GM23338 (cell line): ENCODE results near the gene SIL1. TPM values are rescaled to one million over a fixed set of nuclear protein-coding genes. Genes with fewer than 3 reads are reported as not detected.

ENCODE experiments used
- ATAC-seq: fragments of 200-7000 bp; cut with Tn5 transposase; 3 replicates; pipeline ENCODE4 v1.9.1; 2020
- DNase-seq: peaks from one replicate; pipeline ENCODE4 v3.0.0-alpha.2; 2015; ENCODE audit warnings: low spot score
- H2AFZ ChIP-seq: fragments of 200-600 bp; sonication (generic); 2 replicates; pipeline ENCODE4 v1.8.0; 2016; ENCODE audit warnings: antibody characterized with exemption, mild to moderate bottlenecking, moderate library complexity
- H3F3A ChIP-seq: fragments of 200-600 bp; sonication (generic); replicated peaks from 2 replicates; pipeline ENCODE4 v1.8.0; 2017; ENCODE audit warnings: antibody characterized with exemption, mixed run types, low read depth
- H3K27ac ChIP-seq: fragments of 200-600 bp; sonication (generic); 2 replicates; pipeline ENCODE4 v1.6.1; 2016; ENCODE audit warnings: low read depth
- H3K27me3 ChIP-seq: fragments of 200-600 bp; sonication (generic); 2 replicates; pipeline ENCODE4 v1.8.0; 2016; ENCODE audit warnings: mild to moderate bottlenecking, mixed run types, moderate library complexity; ENCODE audit not compliant: insufficient read depth
- H3K36me3 ChIP-seq: fragments of 200-600 bp; sonication (generic); 2 replicates; pipeline ENCODE4 v1.8.0; 2016; ENCODE audit warnings: mild to moderate bottlenecking; ENCODE audit not compliant: insufficient read depth
- H3K4me1 ChIP-seq: fragments of 200-600 bp; sonication (generic); 2 replicates; pipeline ENCODE4 v1.8.0; 2016; ENCODE audit warnings: mild to moderate bottlenecking, moderate library complexity; ENCODE audit not compliant: insufficient read depth
- H3K4me2 ChIP-seq: fragments of 200-600 bp; sonication (generic); 2 replicates; pipeline ENCODE4 v1.7.1; 2017; ENCODE audit warnings: mixed run types
- H3K4me3 ChIP-seq: fragments of 200-600 bp; sonication (generic); 2 replicates; pipeline ENCODE4 v1.6.1; 2016; ENCODE audit warnings: mixed run types
- H3K79me2 ChIP-seq: fragments of 200-600 bp; sonication (generic); replicated peaks from 2 replicates; pipeline ENCODE4 v1.8.0; 2017; ENCODE audit warnings: mild to moderate bottlenecking; ENCODE audit not compliant: insufficient read depth
- H3K9me2 ChIP-seq: fragments of 200-600 bp; sonication (generic); 2 replicates; pipeline ENCODE4 v1.8.0; 2017; ENCODE audit not compliant: insufficient read depth
- H4K20me1 ChIP-seq: fragments of 200-600 bp; sonication (generic); replicated peaks from 2 replicates; pipeline ENCODE4 v1.8.0; 2017; ENCODE audit warnings: mild to moderate bottlenecking; ENCODE audit not compliant: insufficient read depth
- H3K27ac Mint-ChIP-seq: 2 replicates; pipeline ENCODE4 v1.8.0; 2020; ENCODE audit warnings: inconsistent platforms, mild to moderate bottlenecking, moderate library complexity, mixed read lengths
- H3K27me3 Mint-ChIP-seq: 3 replicates; pipeline ENCODE4 v1.8.0; 2022; ENCODE audit warnings: low read depth, mild to moderate bottlenecking, moderate library complexity, mixed read lengths, inconsistent platforms; ENCODE audit not compliant: insufficient read depth, poor library complexity
- H3K36me3 Mint-ChIP-seq: 3 replicates; pipeline ENCODE4 v1.8.0; 2021; ENCODE audit warnings: low read depth, mild to moderate bottlenecking, inconsistent platforms, moderate library complexity, mixed read lengths
- H3K4me1 Mint-ChIP-seq: 3 replicates; pipeline ENCODE4 v1.8.0; 2020; ENCODE audit warnings: mild to moderate bottlenecking, inconsistent platforms, mixed read lengths
- H3K4me3 Mint-ChIP-seq: 3 replicates; pipeline ENCODE4 v1.8.0; 2021; ENCODE audit warnings: moderate library complexity, mild to moderate bottlenecking, inconsistent platforms, mixed read lengths
- H3K9me3 Mint-ChIP-seq: 3 replicates; pipeline ENCODE4 v1.8.0; 2020; ENCODE audit warnings: moderate library complexity, mild to moderate bottlenecking, inconsistent platforms, mixed read lengths
- CREB1 ChIP-seq: fragments of 250-450 bp; sonication (Bioruptor Pico); IDR thresholded peaks from 2 replicates; pipeline ENCODE4 v1.5.0; 2020; ENCODE audit warnings: low read depth, mild to moderate bottlenecking, moderate library complexity
- NANOG ChIP-seq: IDR thresholded peaks from 2 replicates; pipeline ENCODE4 v1.6.1; 2016; ENCODE audit warnings: antibody characterized with exemption, borderline replicate concordance
- POLR2AphosphoS5 ChIP-seq: IDR thresholded peaks from 2 replicates; pipeline ENCODE4 v1.6.1; 2016; ENCODE audit warnings: antibody characterized with exemption, low read depth
- STAT1 ChIP-seq: IDR thresholded peaks from one replicate; pipeline ENCODE4 v1.6.1; 2016; ENCODE audit warnings: antibody characterized with exemption; ENCODE audit not compliant: unreplicated experiment
- ZNF114 ChIP-seq: fragments of 250-450 bp; sonication (Bioruptor Pico); IDR thresholded peaks from 2 replicates; pipeline ENCODE4 v1.5.0; 2020; ENCODE audit warnings: mild to moderate bottlenecking, moderate library complexity
- ZNF331 ChIP-seq: fragments of 250-450 bp; sonication (Bioruptor Pico); IDR thresholded peaks from 2 replicates; pipeline ENCODE4 v1.5.0; 2020; ENCODE audit warnings: low read depth, mild to moderate bottlenecking, moderate library complexity
- polyA plus RNA-seq: library from polyadenylated mRNA; unstranded; fragments of >200 nt; fragmentation: Nextera tagmentation; extraction: Ambion mirVana; gene quantifications from 2 replicates; pipeline ENCODE4 v1.2.1, GENCODE V29; 2016
- total RNA-seq: library from RNA; depleted of rRNA; stranded (reverse); fragments of >200 nt; shearing (Covaris generic); gene quantifications from 2 replicates; pipeline ENCODE4 v1.2.3, GENCODE V29; 2014
- TF ChIP-seq, protein P1 (sequence below): IDR thresholded peaks from one replicate; pipeline ENCODE4 v1.6.1; 2018; ENCODE audit warnings: antibody characterized with exemption; ENCODE audit not compliant: unreplicated experiment
- TF ChIP-seq, protein P2 (sequence below), 2 experiments: fragments of 200-600 bp in 1 of 2; sonication (generic) in 1 of 2; conservative IDR thresholded peaks; 2 replicates each; pipeline versions ENCODE4 v1.5.1 to v1.6.1; 2016 to 2017; ENCODE audit warnings: antibody characterized with exemption in 2 of 2, low read depth in 2 of 2, mild to moderate bottlenecking in 2 of 2, moderate library complexity in 1 of 2
- TF ChIP-seq, protein P3 (sequence below): IDR thresholded peaks from 2 replicates; pipeline ENCODE4 v1.6.1; 2016; ENCODE audit warnings: antibody characterized with exemption
- TF ChIP-seq, protein P4 (sequence below): fragments of 250-450 bp; sonication (Bioruptor Pico); IDR thresholded peaks from 2 replicates; pipeline ENCODE4 v1.5.0; 2020; ENCODE audit warnings: mild to moderate bottlenecking, moderate library complexity

The SIL1 gene
- total and polyA plus RNA-seq, 2 experiments from 2014 or later = 5.5 to 5.9 TPM

DNA sequence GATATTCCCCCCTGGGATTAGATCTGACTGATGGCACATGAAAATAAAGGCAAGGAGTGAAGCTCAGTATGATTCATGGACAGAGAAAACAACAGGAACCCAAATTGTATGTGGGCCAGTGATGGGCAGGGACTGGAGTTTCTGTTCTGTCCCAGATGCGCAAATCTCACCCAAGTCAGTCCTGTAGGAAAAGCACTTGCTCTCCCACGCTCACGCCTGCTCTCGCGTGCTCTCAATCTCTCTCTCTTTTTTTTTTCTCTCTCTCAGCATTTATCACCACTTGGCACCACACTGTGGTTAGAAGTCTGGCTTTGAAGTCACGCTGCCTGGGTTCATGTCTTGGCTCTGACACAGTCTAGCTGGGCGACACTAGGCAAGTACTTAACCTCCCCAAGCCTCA lies 216.6 kb downstream of the SIL1 start (continued):
- TF ChIP-seq, protein P1, sequence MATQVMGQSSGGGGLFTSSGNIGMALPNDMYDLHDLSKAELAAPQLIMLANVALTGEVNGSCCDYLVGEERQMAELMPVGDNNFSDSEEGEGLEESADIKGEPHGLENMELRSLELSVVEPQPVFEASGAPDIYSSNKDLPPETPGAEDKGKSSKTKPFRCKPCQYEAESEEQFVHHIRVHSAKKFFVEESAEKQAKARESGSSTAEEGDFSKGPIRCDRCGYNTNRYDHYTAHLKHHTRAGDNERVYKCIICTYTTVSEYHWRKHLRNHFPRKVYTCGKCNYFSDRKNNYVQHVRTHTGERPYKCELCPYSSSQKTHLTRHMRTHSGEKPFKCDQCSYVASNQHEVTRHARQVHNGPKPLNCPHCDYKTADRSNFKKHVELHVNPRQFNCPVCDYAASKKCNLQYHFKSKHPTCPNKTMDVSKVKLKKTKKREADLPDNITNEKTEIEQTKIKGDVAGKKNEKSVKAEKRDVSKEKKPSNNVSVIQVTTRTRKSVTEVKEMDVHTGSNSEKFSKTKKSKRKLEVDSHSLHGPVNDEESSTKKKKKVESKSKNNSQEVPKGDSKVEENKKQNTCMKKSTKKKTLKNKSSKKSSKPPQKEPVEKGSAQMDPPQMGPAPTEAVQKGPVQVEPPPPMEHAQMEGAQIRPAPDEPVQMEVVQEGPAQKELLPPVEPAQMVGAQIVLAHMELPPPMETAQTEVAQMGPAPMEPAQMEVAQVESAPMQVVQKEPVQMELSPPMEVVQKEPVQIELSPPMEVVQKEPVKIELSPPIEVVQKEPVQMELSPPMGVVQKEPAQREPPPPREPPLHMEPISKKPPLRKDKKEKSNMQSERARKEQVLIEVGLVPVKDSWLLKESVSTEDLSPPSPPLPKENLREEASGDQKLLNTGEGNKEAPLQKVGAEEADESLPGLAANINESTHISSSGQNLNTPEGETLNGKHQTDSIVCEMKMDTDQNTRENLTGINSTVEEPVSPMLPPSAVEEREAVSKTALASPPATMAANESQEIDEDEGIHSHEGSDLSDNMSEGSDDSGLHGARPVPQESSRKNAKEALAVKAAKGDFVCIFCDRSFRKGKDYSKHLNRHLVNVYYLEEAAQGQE = no peak
- TF ChIP-seq, protein P2, sequence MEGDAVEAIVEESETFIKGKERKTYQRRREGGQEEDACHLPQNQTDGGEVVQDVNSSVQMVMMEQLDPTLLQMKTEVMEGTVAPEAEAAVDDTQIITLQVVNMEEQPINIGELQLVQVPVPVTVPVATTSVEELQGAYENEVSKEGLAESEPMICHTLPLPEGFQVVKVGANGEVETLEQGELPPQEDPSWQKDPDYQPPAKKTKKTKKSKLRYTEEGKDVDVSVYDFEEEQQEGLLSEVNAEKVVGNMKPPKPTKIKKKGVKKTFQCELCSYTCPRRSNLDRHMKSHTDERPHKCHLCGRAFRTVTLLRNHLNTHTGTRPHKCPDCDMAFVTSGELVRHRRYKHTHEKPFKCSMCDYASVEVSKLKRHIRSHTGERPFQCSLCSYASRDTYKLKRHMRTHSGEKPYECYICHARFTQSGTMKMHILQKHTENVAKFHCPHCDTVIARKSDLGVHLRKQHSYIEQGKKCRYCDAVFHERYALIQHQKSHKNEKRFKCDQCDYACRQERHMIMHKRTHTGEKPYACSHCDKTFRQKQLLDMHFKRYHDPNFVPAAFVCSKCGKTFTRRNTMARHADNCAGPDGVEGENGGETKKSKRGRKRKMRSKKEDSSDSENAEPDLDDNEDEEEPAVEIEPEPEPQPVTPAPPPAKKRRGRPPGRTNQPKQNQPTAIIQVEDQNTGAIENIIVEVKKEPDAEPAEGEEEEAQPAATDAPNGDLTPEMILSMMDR (conservative IDR thresholded peaks at IDR 0.05; ENCODE audit: low read depth in 2 of 2) = no peak
- no peak for TF ChIP-seq ZNF114

DNA sequence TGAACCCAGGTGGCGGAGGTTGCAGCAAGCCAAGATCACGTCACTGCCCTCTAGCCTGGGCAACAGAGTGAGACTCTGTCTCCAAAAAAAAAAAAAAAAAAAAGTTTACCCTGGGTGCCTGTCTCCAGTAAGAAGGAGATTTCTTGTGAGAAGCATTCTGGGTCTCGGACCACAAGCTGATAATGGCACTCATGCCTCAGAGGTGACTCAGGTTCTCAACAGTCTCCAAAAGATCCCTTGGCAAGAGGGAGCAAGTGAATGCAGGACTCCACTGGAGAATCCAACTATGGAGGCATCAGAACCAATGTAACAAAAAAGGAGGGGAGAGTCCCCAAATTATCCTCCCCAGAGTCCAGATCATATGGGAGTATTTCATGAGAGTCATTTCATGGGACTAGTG lies 217.0 kb downstream of the SIL1 start:
- DNase-seq = no peak
- H3K4me2 ChIP-seq = no peak overlapping the region
- no peak overlapping the region for H3K27ac ChIP-seq
- TF ChIP-seq NANOG (no peak), ZNF331 (CRISPR knock-in tag) (no peak), POLR2AphosphoS5 (no peak), ZNF114 (no peak), STAT1 (no peak), CREB1 (CRISPR knock-in tag) (no peak)
- TF ChIP-seq, protein P3, sequence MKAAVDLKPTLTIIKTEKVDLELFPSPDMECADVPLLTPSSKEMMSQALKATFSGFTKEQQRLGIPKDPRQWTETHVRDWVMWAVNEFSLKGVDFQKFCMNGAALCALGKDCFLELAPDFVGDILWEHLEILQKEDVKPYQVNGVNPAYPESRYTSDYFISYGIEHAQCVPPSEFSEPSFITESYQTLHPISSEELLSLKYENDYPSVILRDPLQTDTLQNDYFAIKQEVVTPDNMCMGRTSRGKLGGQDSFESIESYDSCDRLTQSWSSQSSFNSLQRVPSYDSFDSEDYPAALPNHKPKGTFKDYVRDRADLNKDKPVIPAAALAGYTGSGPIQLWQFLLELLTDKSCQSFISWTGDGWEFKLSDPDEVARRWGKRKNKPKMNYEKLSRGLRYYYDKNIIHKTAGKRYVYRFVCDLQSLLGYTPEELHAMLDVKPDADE = no peak
- TF ChIP-seq, protein P2 (conservative IDR thresholded peaks at IDR 0.05; ENCODE audit: low read depth in 2 of 2) = no peak
- TF ChIP-seq, protein P4, sequence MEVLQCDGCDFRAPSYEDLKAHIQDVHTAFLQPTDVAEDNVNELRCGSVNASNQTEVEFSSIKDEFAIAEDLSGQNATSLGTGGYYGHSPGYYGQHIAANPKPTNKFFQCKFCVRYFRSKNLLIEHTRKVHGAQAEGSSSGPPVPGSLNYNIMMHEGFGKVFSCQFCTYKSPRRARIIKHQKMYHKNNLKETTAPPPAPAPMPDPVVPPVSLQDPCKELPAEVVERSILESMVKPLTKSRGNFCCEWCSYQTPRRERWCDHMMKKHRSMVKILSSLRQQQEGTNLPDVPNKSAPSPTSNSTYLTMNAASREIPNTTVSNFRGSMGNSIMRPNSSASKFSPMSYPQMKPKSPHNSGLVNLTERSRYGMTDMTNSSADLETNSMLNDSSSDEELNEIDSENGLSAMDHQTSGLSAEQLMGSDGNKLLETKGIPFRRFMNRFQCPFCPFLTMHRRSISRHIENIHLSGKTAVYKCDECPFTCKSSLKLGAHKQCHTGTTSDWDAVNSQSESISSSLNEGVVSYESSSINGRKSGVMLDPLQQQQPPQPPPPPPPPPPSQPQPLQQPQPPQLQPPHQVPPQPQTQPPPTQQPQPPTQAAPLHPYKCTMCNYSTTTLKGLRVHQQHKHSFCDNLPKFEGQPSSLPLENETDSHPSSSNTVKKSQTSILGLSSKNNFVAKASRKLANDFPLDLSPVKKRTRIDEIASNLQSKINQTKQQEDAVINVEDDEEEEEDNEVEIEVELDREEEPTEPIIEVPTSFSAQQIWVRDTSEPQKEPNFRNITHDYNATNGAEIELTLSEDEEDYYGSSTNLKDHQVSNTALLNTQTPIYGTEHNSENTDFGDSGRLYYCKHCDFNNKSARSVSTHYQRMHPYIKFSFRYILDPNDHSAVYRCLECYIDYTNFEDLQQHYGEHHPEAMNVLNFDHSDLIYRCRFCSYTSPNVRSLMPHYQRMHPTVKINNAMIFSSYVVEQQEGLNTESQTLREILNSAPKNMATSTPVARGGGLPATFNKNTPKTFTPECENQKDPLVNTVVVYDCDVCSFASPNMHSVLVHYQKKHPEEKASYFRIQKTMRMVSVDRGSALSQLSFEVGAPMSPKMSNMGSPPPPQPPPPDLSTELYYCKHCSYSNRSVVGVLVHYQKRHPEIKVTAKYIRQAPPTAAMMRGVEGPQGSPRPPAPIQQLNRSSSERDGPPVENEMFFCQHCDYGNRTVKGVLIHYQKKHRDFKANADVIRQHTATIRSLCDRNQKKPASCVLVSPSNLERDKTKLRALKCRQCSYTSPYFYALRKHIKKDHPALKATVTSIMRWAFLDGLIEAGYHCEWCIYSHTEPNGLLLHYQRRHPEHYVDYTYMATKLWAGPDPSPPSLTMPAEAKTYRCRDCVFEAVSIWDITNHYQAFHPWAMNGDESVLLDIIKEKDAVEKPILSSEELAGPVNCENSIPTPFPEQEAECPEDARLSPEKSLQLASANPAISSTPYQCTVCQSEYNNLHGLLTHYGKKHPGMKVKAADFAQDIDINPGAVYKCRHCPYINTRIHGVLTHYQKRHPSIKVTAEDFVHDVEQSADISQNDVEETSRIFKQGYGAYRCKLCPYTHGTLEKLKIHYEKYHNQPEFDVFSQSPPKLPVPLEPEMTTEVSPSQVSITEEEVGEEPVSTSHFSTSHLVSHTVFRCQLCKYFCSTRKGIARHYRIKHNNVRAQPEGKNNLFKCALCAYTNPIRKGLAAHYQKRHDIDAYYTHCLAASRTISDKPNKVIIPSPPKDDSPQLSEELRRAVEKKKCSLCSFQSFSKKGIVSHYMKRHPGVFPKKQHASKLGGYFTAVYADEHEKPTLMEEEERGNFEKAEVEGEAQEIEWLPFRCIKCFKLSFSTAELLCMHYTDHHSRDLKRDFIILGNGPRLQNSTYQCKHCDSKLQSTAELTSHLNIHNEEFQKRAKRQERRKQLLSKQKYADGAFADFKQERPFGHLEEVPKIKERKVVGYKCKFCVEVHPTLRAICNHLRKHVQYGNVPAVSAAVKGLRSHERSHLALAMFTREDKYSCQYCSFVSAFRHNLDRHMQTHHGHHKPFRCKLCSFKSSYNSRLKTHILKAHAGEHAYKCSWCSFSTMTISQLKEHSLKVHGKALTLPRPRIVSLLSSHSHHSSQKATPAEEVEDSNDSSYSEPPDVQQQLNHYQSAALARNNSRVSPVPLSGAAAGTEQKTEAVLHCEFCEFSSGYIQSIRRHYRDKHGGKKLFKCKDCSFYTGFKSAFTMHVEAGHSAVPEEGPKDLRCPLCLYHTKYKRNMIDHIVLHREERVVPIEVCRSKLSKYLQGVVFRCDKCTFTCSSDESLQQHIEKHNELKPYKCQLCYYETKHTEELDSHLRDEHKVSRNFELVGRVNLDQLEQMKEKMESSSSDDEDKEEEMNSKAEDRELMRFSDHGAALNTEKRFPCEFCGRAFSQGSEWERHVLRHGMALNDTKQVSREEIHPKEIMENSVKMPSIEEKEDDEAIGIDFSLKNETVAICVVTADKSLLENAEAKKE (CRISPR knock-in tag) = no peak

More for the DNA sequence above, 217.0 kb downstream of the SIL1 start:
- no peaks in the 10 kb centered on the region for H3F3A ChIP-seq
- H3K9me2 ChIP-seq = no peaks in the 10 kb centered on the region
- no peaks in the 10 kb centered on the region for H3K27me3 ChIP-seq
- no peaks in the 10 kb centered on the region for H3K36me3 ChIP-seq
- peaks cover 20% of the 10 kb centered on the region for H3K4me1 ChIP-seq
- no peak overlapping the region for H3K27ac Mint-ChIP-seq
- no peak overlapping the region for H3K4me3 Mint-ChIP-seq
- no peak overlapping the region for H3K4me3 ChIP-seq
- no peaks in the 10 kb centered on the region for H3K9me3 Mint-ChIP-seq
- H4K20me1 ChIP-seq = no peaks in the 10 kb centered on the region
- peaks cover 18% of the 10 kb centered on the region for H3K4me1 Mint-ChIP-seq
- no peak for ATAC-seq
- H3K36me3 Mint-ChIP-seq = no peaks in the 10 kb centered on the region; the same call in 2 of the 3 replicates
- H3K79me2 ChIP-seq = no peaks in the 10 kb centered on the region
- H2AFZ ChIP-seq = no peak overlapping the region
- H3K27me3 Mint-ChIP-seq = peaks cover 2% of the 10 kb centered on the region
